Neural progenitor cell (in vitro differentiated cells): ENCODE data around the gene ADAMTS12. TPM values are rescaled to one million over a fixed set of nuclear protein-coding genes. Genes with fewer than 3 reads are reported as not detected.
A peak's percentile ranks its signal among the peaks of the same experiment; 100 is the strongest.

ENCODE experiments used
- DNase-seq: peaks from one replicate; pipeline ENCODE4 v3.0.0-alpha.2; 2016; ENCODE audit warnings: low spot score
- H2AFZ ChIP-seq: fragments of 200-600 bp; sonication (generic); replicated peaks from 2 replicates; pipeline ENCODE4 v1.6.1; 2016; ENCODE audit warnings: antibody characterized with exemption
- H3F3A ChIP-seq: fragments of 200-600 bp; sonication (generic); 2 replicates; pipeline ENCODE4 v1.6.1; 2016; ENCODE audit warnings: antibody characterized with exemption, low read depth
- H3K27ac ChIP-seq: fragments of 200-600 bp; sonication (generic); 2 replicates; pipeline ENCODE4 v1.5.1; 2016; ENCODE audit warnings: mild to moderate bottlenecking
- H3K27me3 ChIP-seq: fragments of 200-600 bp; sonication (generic); 2 replicates; pipeline ENCODE4 v1.6.1; 2016; ENCODE audit warnings: mild to moderate bottlenecking, moderate library complexity
- H3K36me3 ChIP-seq: fragments of 200-600 bp; sonication (generic); 2 replicates; pipeline ENCODE4 v1.5.1; 2016
- H3K4me1 ChIP-seq: fragments of 200-600 bp; sonication (generic); 2 replicates; pipeline ENCODE4 v1.6.1; 2016; ENCODE audit warnings: mixed run types
- H3K4me2 ChIP-seq: fragments of 200-600 bp; sonication (generic); 2 replicates; pipeline ENCODE4 v1.6.1; 2016
- H3K4me3 ChIP-seq: fragments of 200-600 bp; sonication (generic); 2 replicates; pipeline ENCODE4 v1.5.1; 2016
- H3K79me2 ChIP-seq: fragments of 200-600 bp; sonication (generic); 2 replicates; pipeline ENCODE4 v1.6.1; 2016; ENCODE audit warnings: low read depth
- H3K9ac ChIP-seq: fragments of 200-600 bp; sonication (generic); 2 replicates; pipeline ENCODE4 v1.6.1; 2016
- H3K9me3 ChIP-seq: fragments of 200-600 bp; sonication (generic); 2 replicates; pipeline ENCODE4 v1.5.1; 2016; ENCODE audit warnings: low read depth
- H4K20me1 ChIP-seq: fragments of 200-600 bp; sonication (generic); 2 replicates; pipeline ENCODE4 v1.6.1; 2016; ENCODE audit warnings: low read depth
- H3K27ac Mint-ChIP-seq: 3 replicates; pipeline ENCODE4 v1.8.0; 2021; ENCODE audit warnings: mixed read lengths
- H3K27me3 Mint-ChIP-seq: 2 replicates; pipeline ENCODE4 v1.8.0; 2022; ENCODE audit warnings: low read depth, mild to moderate bottlenecking, inconsistent platforms, moderate library complexity, mixed read lengths; ENCODE audit not compliant: insufficient read depth
- H3K36me3 Mint-ChIP-seq: 3 replicates; pipeline ENCODE4 v1.8.0; 2021; ENCODE audit warnings: mixed read lengths
- H3K4me1 Mint-ChIP-seq: 3 replicates; pipeline ENCODE4 v1.8.0; 2021; ENCODE audit warnings: mixed read lengths
- H3K4me3 Mint-ChIP-seq: 3 replicates; pipeline ENCODE4 v1.8.0; 2021; ENCODE audit warnings: mild to moderate bottlenecking, moderate library complexity, mixed read lengths
- H3K9me3 Mint-ChIP-seq: 3 replicates; pipeline ENCODE4 v1.8.0; 2020; ENCODE audit warnings: mixed read lengths
- EZH2 ChIP-seq: fragments of 200-600 bp; sonication (generic); IDR thresholded peaks from 2 replicates; pipeline ENCODE4 v1.6.1; 2017; ENCODE audit warnings: antibody characterized with exemption, mild to moderate bottlenecking, moderate library complexity
- EZH2phosphoT487 ChIP-seq: fragments of 200-600 bp; sonication (generic); IDR thresholded peaks from 2 replicates; pipeline ENCODE4 v1.6.1; 2017; ENCODE audit warnings: antibody characterized with exemption
- total RNA-seq: library from RNA; depleted of rRNA; stranded (reverse); fragments of >200 nt; gene quantifications from 2 replicates; pipeline ENCODE4 v1.2.3, GENCODE V29; 2015; ENCODE audit warnings: low replicate concordance
- TF ChIP-seq, protein P1 (sequence below): fragments of 200-600 bp; sonication (generic); IDR thresholded peaks from 2 replicates; pipeline ENCODE4 v1.5.1; 2017; ENCODE audit warnings: antibody characterized with exemption, mild to moderate bottlenecking

Gene ADAMTS12
- total RNA-seq, 1 donor from 2014 or later = 15.6 TPM

DNA sequence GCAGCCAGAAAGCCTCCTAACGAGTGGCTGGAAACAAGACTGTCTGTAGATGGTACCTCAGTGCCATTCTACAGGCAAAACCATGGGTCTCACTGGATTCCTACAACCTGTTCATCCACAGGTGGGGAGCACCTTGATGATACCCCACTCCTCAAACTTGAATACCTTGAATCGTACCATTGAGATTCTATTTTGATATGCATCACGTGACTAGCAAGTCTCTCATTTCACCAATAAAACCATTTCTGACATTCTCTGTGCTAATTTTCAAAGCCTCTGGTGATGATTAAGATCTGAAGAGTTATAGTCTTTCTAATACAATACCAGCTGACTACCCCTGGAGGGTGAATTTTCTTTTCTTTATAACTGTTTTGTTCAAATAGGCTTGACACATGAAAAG lies 188.9 kb downstream of the ADAMTS12 start:
- no peaks in the 10 kb centered on the region for H3K36me3 ChIP-seq
- H3K27me3 ChIP-seq = no peaks in the 10 kb centered on the region
- TF ChIP-seq, protein P1, sequence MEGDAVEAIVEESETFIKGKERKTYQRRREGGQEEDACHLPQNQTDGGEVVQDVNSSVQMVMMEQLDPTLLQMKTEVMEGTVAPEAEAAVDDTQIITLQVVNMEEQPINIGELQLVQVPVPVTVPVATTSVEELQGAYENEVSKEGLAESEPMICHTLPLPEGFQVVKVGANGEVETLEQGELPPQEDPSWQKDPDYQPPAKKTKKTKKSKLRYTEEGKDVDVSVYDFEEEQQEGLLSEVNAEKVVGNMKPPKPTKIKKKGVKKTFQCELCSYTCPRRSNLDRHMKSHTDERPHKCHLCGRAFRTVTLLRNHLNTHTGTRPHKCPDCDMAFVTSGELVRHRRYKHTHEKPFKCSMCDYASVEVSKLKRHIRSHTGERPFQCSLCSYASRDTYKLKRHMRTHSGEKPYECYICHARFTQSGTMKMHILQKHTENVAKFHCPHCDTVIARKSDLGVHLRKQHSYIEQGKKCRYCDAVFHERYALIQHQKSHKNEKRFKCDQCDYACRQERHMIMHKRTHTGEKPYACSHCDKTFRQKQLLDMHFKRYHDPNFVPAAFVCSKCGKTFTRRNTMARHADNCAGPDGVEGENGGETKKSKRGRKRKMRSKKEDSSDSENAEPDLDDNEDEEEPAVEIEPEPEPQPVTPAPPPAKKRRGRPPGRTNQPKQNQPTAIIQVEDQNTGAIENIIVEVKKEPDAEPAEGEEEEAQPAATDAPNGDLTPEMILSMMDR = no peak
- TF ChIP-seq EZH2phosphoT487 (no peak), EZH2 (no peak)
- peaks cover 4% of the 10 kb centered on the region for H3K36me3 Mint-ChIP-seq
- H3K4me3 ChIP-seq = no peak overlapping the region
- no peaks in the 10 kb centered on the region for H3K4me1 Mint-ChIP-seq
- H3K27ac ChIP-seq = no peak overlapping the region
- peaks cover 16% of the 10 kb centered on the region for H3K9me3 Mint-ChIP-seq
- peaks cover 4% of the 10 kb centered on the region for H3K27me3 Mint-ChIP-seq
- H3K79me2 ChIP-seq = no peaks in the 10 kb centered on the region
- no peak overlapping the region for H3K9ac ChIP-seq
- H3K4me1 ChIP-seq = peaks cover 9% of the 10 kb centered on the region
- no peak overlapping the region for H2AFZ ChIP-seq
- H4K20me1 ChIP-seq = no peaks in the 10 kb centered on the region
- no peak overlapping the region for H3K4me2 ChIP-seq
- no peaks in the 10 kb centered on the region for H3K9me3 ChIP-seq
- no peak for DNase-seq
- H3K4me3 Mint-ChIP-seq = no peak overlapping the region
- H3F3A ChIP-seq = no peaks in the 10 kb centered on the region
- H3K27ac Mint-ChIP-seq = no peak overlapping the region

DNA sequence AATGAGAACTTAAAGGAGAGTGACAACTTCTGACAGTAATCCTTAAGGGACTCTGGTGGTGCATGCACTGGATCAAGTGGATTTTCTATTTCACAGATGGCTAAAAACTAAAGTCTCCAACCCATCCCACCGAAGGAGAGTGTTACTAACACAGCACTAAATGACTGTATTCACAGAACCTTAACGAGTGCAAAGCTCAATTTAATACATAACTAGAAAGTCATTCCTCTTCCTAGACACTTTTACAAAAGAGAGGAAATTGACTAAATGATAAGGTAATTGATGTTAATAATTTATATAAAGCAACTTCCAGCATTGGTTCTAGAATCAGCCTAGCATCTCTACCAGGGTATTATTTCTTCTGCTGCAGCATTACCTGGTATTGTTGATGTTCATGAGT lies 189.8 kb downstream of the ADAMTS12 start:
- H3K4me1 ChIP-seq = peaks cover 19% of the 10 kb centered on the region
- no peak overlapping the region for H3K27ac Mint-ChIP-seq
- H3K9me3 ChIP-seq = no peaks in the 10 kb centered on the region
- H3K4me1 Mint-ChIP-seq = peaks cover 3% of the 10 kb centered on the region
- H3K27me3 ChIP-seq = no peaks in the 10 kb centered on the region
- H3K27ac ChIP-seq = no peak overlapping the region
- no peak overlapping the region for H3K4me2 ChIP-seq
- H3F3A ChIP-seq = peaks cover 2% of the 10 kb centered on the region
- H3K4me3 Mint-ChIP-seq = no peak overlapping the region
- no peak for DNase-seq
- TF ChIP-seq, protein P1 = no peak
- TF ChIP-seq EZH2 (no peak), EZH2phosphoT487 (no peak)
- H3K36me3 Mint-ChIP-seq = peaks cover 2% of the 10 kb centered on the region
- peaks cover 8% of the 10 kb centered on the region for H3K9me3 Mint-ChIP-seq
- H3K36me3 ChIP-seq = no peaks in the 10 kb centered on the region
- no peak overlapping the region for H2AFZ ChIP-seq
- no peaks in the 10 kb centered on the region for H3K79me2 ChIP-seq
- H3K27me3 Mint-ChIP-seq = peaks cover 4% of the 10 kb centered on the region
- H3K9ac ChIP-seq = no peak overlapping the region
- no peak overlapping the region for H3K4me3 ChIP-seq
- no peaks in the 10 kb centered on the region for H4K20me1 ChIP-seq

DNA sequence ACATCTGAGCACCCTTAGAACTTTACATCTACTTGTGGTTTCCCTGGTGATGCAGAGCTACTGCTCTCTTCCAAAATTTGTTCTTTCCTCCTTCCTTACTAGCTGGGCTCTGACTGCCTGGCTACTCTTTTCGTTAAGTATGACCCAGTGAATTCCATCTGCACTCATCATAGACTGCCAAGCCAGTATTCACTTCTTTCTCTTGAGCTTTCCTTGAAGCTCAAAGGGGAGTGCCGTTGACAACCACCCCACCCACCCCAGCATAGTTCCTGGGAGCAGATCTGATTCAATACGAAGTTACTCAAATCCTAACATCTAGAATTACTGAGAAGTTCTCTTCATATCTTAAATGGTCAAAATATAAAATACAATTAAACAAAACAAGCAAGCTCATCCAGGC lies 190.5 kb downstream of the ADAMTS12 start:
- H3K27ac ChIP-seq = no peak overlapping the region
- no peak overlapping the region for H3K4me2 ChIP-seq
- no peaks in the 10 kb centered on the region for H3K27me3 ChIP-seq
- H3K36me3 ChIP-seq = no peaks in the 10 kb centered on the region
- no peak overlapping the region for H3K27ac Mint-ChIP-seq
- H3K36me3 Mint-ChIP-seq = peaks cover 2% of the 10 kb centered on the region
- H3K79me2 ChIP-seq = no peaks in the 10 kb centered on the region
- DNase-seq = no peak
- H4K20me1 ChIP-seq = no peaks in the 10 kb centered on the region
- H3K9ac ChIP-seq = no peak overlapping the region
- no peak overlapping the region for H3K4me3 ChIP-seq
- peaks cover 3% of the 10 kb centered on the region for H3K4me1 Mint-ChIP-seq
- TF ChIP-seq, protein P1 = no peak
- TF ChIP-seq EZH2 (no peak), EZH2phosphoT487 (no peak)
- H3K27me3 Mint-ChIP-seq = peaks cover 4% of the 10 kb centered on the region
- H3F3A ChIP-seq = peaks cover 4% of the 10 kb centered on the region
- H3K9me3 Mint-ChIP-seq = peaks cover 2% of the 10 kb centered on the region
- H3K4me1 ChIP-seq = peaks cover 25% of the 10 kb centered on the region
- no peak overlapping the region for H2AFZ ChIP-seq
- no peaks in the 10 kb centered on the region for H3K9me3 ChIP-seq
- no peak overlapping the region for H3K4me3 Mint-ChIP-seq

DNA sequence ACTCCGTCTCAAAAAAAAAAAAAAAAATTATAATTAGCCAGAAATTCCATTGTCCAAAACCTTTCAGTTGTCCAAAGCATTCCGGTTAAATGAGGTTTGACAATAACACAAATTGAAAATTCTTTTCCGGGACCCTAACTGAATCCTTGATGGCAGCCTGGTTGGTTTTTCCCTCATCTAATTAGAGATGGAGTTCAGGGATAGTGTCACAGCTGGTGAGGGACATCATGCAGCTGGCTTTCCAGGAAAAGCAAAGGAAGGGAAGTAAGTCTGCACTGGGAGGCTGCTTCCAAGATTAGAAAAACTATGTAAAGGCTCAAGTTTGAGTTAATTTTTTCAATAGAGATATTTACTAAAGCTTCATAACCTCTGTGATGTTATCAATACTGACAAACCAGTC lies 195.4 kb downstream of the ADAMTS12 start:
- peak overlapping the region; percentile 21 for H3K27ac ChIP-seq
- TF ChIP-seq EZH2phosphoT487 (no peak), EZH2 (no peak)
- TF ChIP-seq, protein P1 = no peak

More for the DNA sequence above, 195.4 kb downstream of the ADAMTS12 start:
- no peaks in the 10 kb centered on the region for H4K20me1 ChIP-seq
- Mint-ChIP-seq H3K9me3 (peaks cover 17% of the 10 kb centered on the region), H3K27ac (no peak overlapping the region), H3K4me1 (peaks cover 3% of the 10 kb centered on the region), H3K27me3 (peaks cover 4% of the 10 kb centered on the region), H3K4me3 (no peak overlapping the region), H3K36me3 (peaks cover 11% of the 10 kb centered on the region)
- no peaks in the 10 kb centered on the region for H3K27me3 ChIP-seq
- H2AFZ ChIP-seq = no peak overlapping the region
- no peaks in the 10 kb centered on the region for H3K79me2 ChIP-seq
- no peak overlapping the region for H3K4me2 ChIP-seq
- H3K36me3 ChIP-seq = no peaks in the 10 kb centered on the region
- H3F3A ChIP-seq = peaks cover 4% of the 10 kb centered on the region
- H3K4me1 ChIP-seq = peaks cover 19% of the 10 kb centered on the region
- no peak for DNase-seq
- no peaks in the 10 kb centered on the region for H3K9me3 ChIP-seq
- H3K9ac ChIP-seq = no peak overlapping the region
- no peak overlapping the region for H3K4me3 ChIP-seq
